Inflammatory macrophage treated with lipopolysaccharide for 1 hour (primary cell): Measurements from ENCODE around the gene RSBN1L.

Source experiments
- DNase-seq, 2 donors: peaks; one replicate each; pipeline ENCODE4 v3.0.0-alpha.2; 2020 to 2022

Gene RSBN1L

DNA sequence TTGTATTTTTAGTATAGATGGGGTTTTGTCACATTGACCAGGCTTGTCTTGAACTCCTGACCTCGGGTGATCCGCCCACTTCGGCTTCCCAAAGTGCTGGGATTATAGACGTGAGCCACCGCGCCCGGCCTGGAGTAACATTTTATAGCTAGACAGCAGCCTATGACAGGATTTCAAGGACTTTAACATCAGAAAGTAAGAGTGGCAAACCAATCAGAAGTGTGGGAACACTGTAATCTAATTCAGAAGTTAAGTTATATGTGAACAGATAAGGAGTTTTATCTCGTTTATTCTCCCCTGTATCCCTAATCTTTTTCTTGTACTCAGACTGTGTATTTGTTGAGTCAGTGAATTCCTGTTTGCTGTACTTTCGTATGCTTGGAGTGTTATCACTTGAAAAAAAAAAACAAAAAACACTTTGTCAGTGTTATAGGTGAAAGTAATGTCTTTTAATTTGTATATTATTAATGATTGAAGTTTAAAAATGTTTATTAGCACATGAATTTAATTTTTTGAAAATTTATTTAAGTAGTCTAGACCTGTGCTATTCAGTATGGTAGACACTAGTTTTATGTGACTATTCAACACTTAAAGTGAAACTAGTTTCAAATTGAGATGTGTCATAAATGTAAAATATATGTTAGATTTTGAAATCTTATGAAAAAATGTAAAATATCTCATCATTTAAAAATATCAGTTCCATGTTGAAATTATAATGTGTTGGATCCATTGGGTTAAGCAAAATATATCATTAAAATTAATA lies 38.6 kb downstream of the RSBN1L start:
- no peak for DNase-seq

DNA sequence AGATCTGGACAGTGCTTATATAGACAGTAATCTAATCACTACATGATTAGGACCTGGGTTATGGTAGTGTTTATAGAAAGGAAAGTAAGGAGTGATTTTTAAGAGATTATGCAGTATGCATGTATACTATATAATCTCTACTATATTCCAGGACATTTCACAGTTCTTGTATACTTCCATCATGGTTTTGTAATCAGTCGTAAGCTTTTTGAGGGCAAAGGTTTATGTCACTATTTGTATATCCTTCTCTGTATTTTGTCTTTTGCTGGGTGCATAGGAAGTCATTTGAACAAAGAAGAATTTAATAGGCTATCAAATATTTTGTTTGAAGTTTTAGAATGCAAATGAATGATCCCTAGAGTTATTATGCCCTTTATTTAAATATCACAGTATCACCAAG lies 39.2 kb downstream of the RSBN1L start:
- DNase-seq = no peak

DNA sequence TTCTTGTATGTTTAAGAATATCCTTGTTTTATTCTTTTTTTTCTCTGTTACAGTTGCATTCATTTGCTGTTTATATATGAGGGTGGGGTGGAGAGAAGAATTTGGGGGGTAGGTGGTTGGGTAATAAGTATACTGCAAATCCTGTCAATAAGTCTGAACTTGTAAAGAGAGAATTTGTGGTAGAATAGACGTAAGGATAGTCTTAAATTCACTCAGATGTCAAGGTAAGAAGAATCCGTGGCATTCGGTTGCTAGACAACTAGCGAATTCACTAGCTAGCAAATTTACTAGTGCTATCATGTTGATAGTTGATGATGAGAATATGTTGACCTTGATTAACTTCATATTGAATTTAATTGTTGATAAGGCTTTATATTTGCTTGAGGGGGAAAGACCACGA lies 40.7 kb downstream of the RSBN1L start:
- no peak for DNase-seq

DNA sequence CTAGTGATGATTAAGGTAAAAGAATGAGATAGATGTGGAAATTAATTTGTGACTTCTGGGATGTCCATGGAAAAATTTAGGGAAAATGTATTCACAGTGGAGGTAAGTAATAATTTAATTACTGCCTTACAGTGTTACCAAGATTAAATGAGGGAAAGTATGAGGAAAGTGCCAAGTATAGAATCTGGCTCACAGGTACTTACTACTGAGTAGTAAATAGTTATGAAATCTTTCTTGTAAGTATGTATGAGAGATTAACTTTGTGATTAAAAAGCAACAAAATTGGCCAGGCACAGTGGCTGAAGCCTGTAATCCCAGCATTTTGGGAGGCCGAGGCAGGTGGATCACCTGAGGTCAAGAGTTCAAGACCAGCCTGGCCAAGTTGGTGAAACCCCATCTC lies 42.1 kb downstream of the RSBN1L start:
- DNase-seq = no peak

DNA sequence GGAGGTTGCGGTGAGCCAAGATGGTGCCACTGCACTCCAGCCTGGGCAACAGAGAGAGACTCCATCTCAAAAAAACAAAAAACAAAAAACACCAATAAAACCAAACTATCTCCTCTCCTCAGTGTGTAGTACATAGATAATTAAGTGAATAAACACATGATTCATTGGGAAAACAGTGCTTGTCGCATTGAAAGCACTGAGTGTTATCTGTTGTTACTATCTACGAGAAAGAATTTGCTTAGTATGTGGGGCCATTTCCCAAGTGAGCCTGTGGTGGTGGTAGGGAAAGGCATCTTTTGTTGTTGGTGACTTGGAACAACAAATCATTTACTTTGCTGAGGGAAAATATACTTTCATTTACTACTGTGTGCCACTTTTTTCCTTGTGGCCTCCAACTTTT lies 42.6 kb downstream of the RSBN1L start:
- no peak for DNase-seq

DNA sequence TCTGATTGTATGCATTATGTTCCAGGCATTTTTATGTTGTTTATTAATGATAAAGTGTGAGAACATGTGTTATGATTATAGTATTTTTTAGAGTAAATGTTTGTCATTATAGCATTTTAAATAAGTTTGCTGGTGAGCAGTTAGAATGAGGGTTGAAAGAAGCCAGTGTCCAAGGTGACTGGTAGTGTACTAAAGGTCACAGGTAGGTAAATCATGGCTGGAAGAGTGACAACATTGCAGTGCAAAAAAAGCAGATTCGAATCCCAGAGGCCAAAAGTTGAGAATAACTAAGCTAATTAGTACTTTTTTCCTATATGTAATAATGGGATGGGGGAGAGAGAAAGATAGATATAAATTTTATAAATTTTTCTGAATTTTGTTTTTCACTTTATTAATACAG lies 44.0 kb downstream of the RSBN1L start:
- no peak for DNase-seq

DNA sequence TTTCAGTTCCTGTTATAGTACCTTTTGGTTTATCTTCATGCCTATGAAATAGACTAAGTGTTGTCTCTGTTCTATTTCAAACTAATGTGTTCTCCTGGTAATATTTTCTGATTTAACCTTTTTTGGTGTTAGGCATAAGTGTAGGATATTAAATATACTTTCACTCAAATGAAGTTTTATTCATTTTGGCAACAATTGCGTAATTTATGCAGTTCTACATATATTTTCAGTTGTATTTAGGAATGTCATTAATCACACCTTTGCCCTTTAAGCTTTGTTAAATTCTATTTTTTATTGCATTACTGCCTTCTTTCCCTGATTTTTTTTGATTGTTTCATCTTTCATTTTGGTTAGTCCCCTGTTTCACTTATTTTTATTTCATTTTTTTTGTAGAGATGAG lies 47.3 kb downstream of the RSBN1L start:
- DNase-seq = no peak

DNA sequence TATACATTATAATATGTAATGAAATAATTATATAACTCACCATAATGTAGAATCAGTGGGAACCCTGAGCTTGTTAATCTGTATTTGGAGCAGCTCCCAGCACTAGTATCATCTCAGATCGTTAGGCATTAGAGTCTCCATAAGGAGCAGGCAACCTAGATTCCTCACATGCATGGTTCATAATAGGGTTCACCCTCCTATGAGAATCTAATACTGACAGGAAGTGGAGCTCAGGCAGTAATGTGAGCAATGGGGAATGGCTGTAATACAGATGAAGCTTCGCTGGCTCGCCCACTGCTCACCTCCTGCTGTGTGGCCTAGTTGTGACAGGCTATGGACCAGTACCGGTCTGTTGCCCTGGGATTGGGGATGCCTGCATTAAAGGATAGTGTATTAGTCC lies 49.5 kb downstream of the RSBN1L start:
- no peak for DNase-seq

DNA sequence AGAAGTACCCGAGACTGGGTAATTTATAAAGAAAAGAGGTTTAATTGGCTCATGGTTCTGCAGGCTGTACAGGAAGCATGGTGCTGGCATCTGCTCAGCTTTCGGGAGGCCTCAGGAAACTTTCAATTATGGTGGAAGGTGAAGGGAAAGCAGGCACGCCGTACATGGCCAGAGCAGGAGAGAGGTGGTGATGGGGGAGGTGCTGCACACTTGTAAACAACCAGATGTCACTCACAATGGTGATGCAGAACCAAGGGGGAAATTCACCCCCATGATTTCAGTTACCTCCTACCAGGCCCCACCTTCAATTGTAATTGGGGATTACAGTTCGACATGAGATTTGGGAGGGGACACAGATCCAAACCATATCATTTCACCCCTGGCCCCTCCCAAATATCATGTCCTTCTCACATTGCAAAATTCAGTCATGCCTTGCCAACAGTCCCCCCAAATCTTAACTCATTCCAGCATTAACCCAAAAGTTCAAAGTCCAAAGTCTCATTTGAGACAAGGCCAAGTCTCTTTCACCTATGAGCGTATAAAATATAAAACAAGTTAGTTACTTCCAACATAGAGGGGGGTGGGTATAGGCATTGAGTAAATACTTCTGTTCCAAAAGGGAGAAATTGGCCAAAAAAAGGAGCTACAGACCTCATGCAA lies 50.0 kb downstream of the RSBN1L start:
- no peak for DNase-seq

DNA sequence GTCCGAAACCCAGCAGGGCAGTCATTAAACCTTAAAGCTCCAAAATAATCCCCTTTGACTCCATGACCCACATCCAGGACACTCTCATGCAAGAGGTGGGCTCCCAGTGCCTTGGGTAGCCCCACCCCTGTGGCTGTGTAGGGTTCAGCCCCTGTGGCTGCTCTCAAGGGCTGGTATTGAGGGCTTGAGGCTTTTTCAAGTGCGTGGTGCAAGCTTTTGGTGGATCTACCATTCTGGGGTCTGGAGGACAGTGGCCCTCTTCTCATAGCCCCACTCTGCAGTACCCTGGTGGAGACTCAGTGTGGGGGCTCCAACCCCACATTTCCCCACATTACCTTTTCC lies 50.5 kb downstream of the RSBN1L start:
- DNase-seq = no peak

DNA sequence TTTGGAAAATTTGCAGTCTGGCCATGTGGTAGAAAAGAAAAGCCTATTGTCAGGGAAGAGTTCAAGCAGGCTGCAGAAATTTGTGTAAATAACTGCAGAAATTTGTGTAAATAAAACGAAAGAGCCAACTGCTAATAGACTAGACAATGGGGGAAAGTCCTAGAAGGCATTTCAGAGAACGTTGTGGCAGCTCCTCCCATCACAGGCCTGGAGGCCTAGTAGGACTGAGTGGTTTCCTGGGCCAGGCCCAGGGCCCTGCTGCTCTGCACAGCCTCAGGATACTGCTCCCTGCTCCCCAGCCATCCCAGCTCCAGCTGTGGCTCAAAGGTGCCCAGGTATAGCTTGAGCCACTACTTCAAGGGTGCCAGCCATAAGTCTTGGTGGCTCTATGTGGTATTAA lies 50.9 kb downstream of the RSBN1L start:
- DNase-seq = no peak

DNA sequence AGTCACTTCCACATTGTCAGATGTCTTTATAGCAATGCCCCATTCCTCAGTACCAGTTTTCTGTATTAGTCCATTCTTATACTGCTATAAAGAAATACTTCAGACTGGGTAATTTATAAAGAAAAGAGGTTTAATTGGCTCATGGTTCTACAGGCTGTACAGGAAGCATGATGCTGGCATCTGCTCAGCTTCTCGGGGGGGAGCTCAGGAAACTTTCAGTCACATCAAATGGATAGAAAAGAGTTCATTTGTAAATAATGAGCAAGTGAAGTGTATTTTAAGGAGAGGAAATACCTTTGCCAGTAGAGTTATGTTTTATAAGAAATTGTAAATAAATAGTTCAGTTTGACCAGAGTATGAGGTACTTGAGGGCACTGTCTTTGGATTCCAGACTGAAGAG lies 51.5 kb downstream of the RSBN1L start:
- DNase-seq = no peak

DNA sequence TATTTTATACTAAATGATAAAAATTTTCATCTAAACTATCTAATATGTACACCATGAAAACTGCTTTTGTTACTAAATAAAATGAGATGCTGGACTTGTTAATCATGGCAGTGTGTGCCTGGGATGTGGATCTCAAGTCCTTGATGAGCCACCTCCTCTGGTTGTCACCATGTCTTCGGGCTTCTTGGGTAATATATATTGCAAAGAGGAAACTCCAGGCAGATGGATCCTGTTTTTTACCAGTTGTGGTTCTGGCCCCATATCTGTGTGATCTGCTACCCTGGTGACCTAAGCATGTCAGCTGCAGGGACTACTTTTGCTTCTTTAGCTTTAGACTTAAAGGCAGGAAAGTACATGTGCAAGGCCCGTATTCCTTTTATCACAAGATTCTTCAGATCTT lies 55.8 kb downstream of the RSBN1L start:
- DNase-seq = peak; percentile 84 to 93

DNA sequence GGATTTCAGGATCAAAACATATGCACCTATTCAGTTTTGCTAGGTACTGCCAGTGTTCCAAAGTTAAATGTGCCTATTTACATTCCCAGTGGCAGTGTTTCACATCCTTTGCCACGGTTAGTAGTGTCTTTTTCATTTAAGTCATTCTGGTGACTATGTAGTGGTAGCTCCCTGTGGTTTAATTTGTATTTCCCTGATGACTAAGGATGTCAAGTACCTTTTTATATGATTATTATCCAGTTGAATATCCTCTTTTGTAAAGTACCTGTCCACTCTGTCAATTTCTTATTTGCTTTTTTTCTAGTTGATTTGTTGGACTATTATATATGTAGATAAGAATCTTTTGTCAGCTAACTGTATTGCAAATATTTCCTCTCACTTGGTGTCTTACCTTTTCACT lies 56.9 kb downstream of the RSBN1L start:
- DNase-seq = no peak

DNA sequence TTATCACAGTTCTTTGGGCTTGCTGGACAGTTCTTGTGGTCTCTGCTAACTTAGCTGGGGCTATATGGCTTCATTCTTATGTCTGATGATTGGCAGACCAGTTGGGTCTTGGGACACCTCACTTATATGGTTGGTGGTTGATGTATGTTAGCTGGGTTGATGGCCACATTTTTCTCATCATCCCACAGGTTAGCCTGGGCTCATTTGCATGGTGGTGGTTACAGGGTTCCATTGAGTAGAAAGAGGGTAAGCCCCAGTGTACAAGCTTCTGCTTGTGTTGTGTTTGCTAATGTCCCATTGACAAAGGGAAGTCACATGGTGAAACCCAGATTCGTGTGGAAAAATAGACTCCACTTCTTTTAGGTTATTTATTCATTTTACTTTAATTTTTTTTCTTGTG lies 61.3 kb downstream of the RSBN1L start:
- peak; percentile 13 to 60 for DNase-seq

DNA sequence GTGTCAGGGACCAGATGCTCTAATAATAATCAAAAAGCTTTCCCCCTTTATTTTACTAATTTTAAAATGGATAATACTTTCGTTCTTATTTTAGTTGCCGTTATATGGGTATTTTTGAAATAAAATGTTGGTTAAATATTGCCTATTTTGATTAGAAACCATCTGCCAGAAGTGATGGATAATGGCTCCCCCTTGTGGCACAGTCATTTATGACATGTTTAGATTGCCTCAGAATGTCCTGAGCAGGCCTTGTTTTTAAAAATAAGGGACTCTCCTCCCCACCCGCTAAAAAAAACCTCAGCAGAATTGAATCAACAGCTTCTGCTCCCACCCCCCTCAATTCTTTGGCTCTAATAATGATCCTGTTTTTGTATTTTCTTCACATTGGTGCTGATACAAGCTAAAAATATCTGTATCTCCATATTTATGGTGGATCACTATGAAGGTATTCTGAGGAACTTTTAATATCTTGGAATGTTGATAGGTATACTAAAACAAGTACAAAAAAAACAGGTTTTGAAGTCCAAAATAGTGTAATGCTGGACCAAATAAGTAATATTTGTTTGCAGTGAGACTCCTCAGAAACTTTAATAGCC lies 63.1 kb downstream of the RSBN1L start:
- DNase-seq = peak; percentile 59 to 96

DNA sequence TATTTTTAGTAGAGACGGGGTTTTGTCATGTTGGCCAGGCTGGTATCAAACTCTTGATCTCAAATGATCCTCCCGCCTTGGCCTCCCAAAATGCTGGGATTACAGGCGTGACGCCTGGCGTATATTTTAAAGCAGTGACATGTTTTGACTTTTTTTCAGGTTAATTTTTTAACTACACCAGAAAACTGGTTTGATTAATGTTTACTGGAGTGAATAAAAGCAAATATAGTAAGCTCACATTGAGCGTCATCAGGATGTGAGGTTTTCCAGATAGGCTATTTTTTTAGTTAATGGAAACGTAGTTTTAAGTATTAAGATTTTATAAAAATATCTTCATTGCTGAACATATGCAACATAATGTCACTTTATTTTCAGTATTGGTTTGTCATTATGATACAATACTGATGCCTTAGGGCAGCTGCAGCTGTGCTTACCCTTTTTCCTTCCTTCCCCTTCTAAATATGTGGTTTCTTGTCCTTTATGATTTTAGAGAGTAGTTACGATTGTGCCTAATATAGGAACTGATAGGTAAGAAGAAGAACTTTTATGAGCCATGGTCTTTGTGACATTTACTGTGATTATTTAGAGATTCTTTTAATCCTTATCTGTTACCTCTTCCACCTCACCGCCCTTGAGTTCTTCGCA lies 64.7 kb downstream of the RSBN1L start:
- DNase-seq = no peak

DNA sequence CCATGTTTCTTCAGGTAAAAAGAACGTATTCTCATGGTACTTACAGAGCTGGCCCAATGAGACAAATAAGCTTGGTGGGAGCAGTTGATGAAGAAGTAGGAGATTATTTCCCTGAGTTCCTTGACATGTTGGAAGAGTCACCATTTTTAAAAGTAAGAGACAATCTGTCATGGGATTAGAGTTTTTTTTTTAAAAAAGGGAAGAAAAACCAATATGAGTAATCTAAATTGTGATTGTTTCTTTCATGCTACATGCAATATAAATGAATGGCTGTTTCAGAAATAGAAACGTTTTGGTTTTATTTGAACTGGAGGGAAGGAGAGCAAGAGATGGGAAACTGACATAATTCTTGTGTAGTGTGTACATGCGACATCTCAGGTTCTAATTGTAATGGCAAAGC lies 69.2 kb downstream of the RSBN1L start:
- peak; percentile 24 to 54 for DNase-seq

DNA sequence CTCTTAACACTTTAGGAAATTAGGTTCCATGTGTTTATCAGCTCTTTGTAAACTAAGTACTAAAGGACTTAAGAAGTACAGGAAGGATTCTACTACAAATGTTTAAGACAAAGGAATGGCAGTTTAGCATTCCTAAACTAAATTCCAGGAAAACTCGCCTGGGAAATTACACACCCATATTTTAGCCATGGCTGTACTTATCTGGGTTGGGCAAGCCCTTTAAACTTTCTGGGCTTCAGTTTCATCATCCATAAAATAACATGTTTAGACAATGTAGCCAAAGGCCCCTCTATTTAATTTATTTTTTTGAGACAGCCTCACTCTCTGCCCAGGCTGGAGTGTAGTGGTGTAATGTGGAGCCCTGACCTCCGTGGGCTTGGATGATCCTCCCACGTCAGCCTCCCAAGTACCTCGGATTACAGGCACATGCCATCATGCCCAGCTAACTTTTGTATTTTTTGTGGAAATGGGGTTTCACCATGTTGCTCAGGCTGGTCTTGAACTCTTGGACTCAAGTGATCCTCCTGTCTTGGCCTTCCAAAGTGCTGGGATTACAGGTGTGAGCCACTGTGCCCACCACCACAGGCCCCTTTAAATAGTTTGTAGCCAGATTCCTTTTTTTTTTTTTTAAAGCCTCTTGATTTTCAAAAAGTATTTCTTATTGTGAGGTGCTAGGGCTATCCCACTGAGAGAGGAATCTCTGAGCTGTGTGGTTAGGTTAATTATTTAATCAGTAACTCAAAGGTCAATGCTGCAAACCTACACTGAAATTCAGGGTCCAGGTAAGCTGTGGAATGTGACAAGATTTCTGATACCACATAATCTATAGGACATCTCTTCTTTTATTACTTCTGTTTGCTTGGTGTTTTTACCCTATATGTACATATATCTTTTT lies 69.9 kb downstream of the RSBN1L start:
- peak; percentile 20 to 22 for DNase-seq

DNA sequence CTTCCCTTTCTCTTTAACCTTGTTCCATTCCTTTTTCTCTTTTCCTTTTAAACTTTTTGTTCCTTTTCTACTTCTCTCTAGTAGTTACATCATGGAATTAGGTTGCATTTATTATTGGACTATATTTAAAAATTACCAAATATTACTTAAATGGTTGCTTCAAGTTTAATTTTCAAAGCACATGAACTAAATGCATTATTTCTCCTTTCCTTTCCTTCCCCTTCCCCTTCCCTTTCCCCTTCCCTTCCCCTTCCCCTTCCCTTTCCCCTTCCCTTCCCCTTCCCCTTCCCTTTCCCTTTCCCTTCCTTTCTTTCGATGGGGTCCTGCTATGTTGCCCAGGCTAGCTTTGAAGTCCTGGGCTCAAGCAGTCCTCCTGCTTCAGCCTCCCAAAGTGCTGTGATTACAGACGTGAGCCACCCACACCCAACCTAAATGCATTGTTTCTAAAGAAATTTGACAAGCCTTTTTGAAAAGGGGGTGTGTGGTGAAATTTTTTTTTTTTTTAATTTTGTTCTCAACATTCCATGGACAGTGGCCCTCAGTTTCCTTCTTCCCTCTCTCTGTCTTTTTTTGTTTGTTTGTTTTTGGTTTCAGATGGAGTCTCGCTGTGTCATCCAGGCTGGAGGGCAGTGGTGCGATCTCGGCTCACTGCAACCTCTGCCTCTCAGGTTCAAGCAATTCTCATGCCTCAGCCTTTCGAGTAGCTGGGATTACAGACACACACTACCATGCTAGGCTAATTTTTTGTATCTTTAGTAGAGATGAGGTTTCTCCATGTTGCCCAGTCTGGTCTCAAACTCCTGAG lies 70.7 kb downstream of the RSBN1L start:
- no peak for DNase-seq

DNA sequence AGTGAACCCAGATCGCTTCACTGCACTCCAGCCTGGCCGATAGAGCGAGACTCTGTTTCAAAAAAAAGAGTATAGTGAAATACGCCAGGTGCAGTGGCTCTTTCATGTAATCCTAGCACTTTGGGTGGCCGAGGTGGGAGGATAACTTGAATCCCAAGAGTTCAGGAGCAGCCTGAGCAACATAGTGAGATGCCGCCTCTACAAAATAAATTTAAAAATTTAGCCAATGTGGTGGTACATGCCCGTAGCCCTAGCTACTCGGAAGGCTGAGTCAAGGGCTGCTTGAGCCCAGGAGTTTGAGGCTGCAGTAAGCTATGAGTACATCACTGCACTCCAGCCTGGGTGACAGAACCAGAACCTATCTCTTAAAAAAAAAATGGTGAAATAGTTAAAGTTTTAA lies 74.1 kb downstream of the RSBN1L start:
- no peak for DNase-seq

DNA sequence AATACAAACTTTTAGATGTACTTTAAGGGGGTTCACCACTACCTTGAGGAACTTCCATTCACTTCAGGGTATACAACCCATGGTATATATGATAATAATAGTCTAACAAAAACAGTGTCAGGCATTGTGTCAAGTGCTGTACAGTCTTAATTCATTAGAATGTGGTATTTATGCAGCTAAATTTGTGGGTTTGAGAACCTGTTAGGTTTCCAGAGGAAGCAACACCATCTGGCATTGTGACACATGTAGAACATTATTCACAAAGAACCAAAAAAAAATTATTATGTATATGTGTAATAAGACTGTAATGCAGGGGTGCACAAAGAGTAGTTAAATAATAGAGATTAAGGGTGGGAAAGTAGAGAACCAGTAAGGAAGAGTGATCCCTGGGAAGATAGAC lies 75.6 kb downstream of the RSBN1L start:
- DNase-seq = no peak
